Neural progenitor cell (in vitro differentiated cells): ENCODE data around the gene ATRN.

Experiments
- EZH2 ChIP-seq: fragments of 200-600 bp; sonication (generic); IDR thresholded peaks from 2 replicates; pipeline ENCODE4 v1.6.1; 2017; ENCODE audit warnings: antibody characterized with exemption, mild to moderate bottlenecking, moderate library complexity
- EZH2phosphoT487 ChIP-seq: fragments of 200-600 bp; sonication (generic); IDR thresholded peaks from 2 replicates; pipeline ENCODE4 v1.6.1; 2017; ENCODE audit warnings: antibody characterized with exemption
- TF ChIP-seq, protein P1 (sequence below): fragments of 200-600 bp; sonication (generic); IDR thresholded peaks from 2 replicates; pipeline ENCODE4 v1.5.1; 2017; ENCODE audit warnings: antibody characterized with exemption, mild to moderate bottlenecking

DNA sequence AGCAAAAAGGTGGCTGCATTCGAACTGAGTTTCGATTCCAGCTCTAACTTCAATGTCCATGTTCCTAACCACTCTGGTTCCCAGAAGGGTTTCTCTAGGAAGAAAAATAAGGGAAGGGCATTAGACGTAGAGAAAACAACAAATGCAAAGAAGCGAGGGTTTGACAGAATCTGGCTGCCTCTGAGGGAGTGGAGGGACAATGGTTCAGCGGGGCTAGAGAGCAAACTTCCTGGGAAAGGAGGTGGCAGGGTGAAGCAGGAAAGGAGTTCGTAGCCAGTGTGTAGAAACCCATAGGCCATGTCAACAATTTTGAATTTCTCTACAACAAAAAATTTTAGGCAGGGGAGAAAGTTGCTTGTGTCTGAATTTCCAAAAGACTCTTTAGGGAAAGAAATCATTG, 48.8 kb upstream of the ATRN start:
- TF ChIP-seq, protein P1, sequence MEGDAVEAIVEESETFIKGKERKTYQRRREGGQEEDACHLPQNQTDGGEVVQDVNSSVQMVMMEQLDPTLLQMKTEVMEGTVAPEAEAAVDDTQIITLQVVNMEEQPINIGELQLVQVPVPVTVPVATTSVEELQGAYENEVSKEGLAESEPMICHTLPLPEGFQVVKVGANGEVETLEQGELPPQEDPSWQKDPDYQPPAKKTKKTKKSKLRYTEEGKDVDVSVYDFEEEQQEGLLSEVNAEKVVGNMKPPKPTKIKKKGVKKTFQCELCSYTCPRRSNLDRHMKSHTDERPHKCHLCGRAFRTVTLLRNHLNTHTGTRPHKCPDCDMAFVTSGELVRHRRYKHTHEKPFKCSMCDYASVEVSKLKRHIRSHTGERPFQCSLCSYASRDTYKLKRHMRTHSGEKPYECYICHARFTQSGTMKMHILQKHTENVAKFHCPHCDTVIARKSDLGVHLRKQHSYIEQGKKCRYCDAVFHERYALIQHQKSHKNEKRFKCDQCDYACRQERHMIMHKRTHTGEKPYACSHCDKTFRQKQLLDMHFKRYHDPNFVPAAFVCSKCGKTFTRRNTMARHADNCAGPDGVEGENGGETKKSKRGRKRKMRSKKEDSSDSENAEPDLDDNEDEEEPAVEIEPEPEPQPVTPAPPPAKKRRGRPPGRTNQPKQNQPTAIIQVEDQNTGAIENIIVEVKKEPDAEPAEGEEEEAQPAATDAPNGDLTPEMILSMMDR: no peak
- TF ChIP-seq EZH2: no peak
- no peak for TF ChIP-seq EZH2phosphoT487
